Endothelial cell (in vitro differentiated cells): ENCODE data around the gene TENT4A. TPM values are rescaled to one million over a fixed set of nuclear protein-coding genes. Genes with fewer than 3 reads are reported as not detected.

ENCODE experiments used
- DNase-seq: peaks from one replicate; pipeline ENCODE4 v3.0.0; 2021; ENCODE audit warnings: low spot score
- H3K27ac Mint-ChIP-seq: one replicate; pipeline ENCODE4 v1.8.0; 2021; ENCODE audit warnings: mixed read lengths, inconsistent platforms; ENCODE audit not compliant: unreplicated experiment
- H3K27me3 Mint-ChIP-seq: one replicate; pipeline ENCODE4 v1.8.0; 2021; ENCODE audit warnings: mild to moderate bottlenecking, moderate library complexity, mixed read lengths, inconsistent platforms; ENCODE audit not compliant: unreplicated experiment
- H3K36me3 Mint-ChIP-seq: one replicate; pipeline ENCODE4 v1.8.0; 2021; ENCODE audit warnings: mild to moderate bottlenecking, low read depth, mixed read lengths, inconsistent platforms; ENCODE audit not compliant: unreplicated experiment
- H3K4me1 Mint-ChIP-seq: one replicate; pipeline ENCODE4 v1.8.0; 2021; ENCODE audit warnings: mild to moderate bottlenecking, mixed read lengths, inconsistent platforms; ENCODE audit not compliant: unreplicated experiment
- H3K4me3 Mint-ChIP-seq: one replicate; pipeline ENCODE4 v1.8.0; 2021; ENCODE audit warnings: mild to moderate bottlenecking, mixed read lengths, inconsistent platforms; ENCODE audit not compliant: unreplicated experiment
- H3K9me3 Mint-ChIP-seq: one replicate; pipeline ENCODE4 v1.8.0; 2021; ENCODE audit warnings: mixed read lengths, inconsistent platforms; ENCODE audit not compliant: unreplicated experiment
- total RNA-seq: library from RNA; stranded (reverse); fragmentation: NEBNext Ultra II Directional; extraction: Animal tissue kit (Norgen Biotek cat#: 25700); gene quantifications from one replicate; pipeline ENCODE4 v1.2.1, GENCODE V29; 2021; ENCODE audit not compliant: unreplicated experiment
- TF ChIP-seq, protein P1 (sequence below): fragments of 200-600 bp; sonication (generic); IDR thresholded peaks from one replicate; pipeline ENCODE4 v1.5.0; 2021; ENCODE audit warnings: antibody characterized with exemption; ENCODE audit not compliant: unreplicated experiment

Gene TENT4A
- total RNA-seq, 1 donor from 2014 or later = 24.7 TPM

DNA sequence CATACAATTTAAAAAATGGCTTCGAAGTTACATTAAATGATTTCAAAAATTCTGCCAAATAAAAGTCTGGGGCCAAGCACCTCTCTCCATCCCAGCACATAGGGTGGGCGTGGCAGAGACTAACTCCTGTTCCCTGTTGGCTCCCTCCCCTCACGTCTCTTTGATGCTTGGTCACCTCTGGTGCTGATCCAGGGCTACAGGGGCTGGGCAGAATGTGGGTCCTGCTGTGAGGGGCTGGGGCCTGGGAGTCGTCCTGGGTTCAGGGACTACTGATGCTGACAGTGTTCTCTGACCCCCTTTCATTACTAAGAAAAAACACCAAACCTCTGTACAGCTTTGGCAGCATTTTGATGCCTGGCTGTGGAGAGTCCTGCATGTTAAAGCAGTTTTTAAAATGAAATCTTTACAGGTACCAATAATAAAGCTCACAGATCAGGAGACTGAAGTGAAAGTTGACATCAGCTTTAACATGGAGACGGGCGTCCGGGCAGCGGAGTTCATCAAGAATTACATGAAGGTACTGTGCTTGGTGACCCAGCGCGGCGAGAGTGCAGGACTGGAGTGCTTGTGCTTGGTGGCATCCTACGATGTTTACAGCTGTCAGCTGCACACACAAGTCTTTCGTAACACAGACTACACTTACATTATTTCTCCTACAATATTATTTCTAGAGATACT, 29.0 kb downstream of the TENT4A start:
- Mint-ChIP-seq H3K9me3 (no peaks in the 10 kb centered on the region), H3K27me3 (peaks cover 3% of the 10 kb centered on the region), H3K36me3 (peaks cover 39% of the 10 kb centered on the region), H3K27ac (no peak overlapping the region), H3K4me1 (no peaks in the 10 kb centered on the region), H3K4me3 (no peak overlapping the region)
- no peak for DNase-seq
- TF ChIP-seq, protein P1, sequence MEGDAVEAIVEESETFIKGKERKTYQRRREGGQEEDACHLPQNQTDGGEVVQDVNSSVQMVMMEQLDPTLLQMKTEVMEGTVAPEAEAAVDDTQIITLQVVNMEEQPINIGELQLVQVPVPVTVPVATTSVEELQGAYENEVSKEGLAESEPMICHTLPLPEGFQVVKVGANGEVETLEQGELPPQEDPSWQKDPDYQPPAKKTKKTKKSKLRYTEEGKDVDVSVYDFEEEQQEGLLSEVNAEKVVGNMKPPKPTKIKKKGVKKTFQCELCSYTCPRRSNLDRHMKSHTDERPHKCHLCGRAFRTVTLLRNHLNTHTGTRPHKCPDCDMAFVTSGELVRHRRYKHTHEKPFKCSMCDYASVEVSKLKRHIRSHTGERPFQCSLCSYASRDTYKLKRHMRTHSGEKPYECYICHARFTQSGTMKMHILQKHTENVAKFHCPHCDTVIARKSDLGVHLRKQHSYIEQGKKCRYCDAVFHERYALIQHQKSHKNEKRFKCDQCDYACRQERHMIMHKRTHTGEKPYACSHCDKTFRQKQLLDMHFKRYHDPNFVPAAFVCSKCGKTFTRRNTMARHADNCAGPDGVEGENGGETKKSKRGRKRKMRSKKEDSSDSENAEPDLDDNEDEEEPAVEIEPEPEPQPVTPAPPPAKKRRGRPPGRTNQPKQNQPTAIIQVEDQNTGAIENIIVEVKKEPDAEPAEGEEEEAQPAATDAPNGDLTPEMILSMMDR = no peak

GRCh38 chr5:6743161-6743560, 29.9 kb downstream of the TENT4A start:
- H3K4me1 Mint-ChIP-seq = no peaks in the 10 kb centered on the region

GRCh38 chr5:6744841-6745705, 31.8 kb downstream of the TENT4A start:
- Mint-ChIP-seq H3K4me3 (no peak overlapping the region), H3K27me3 (peaks cover 3% of the 10 kb centered on the region), H3K4me1 (no peaks in the 10 kb centered on the region), H3K27ac (no peak overlapping the region), H3K36me3 (peaks cover 32% of the 10 kb centered on the region), H3K9me3 (no peaks in the 10 kb centered on the region)
- no peak for DNase-seq
- TF ChIP-seq, protein P1 = no peak

More at GRCh38 chr5:6743161-6743560, 29.9 kb downstream of the TENT4A start:
- Mint-ChIP-seq H3K27me3 (peaks cover 3% of the 10 kb centered on the region), H3K9me3 (no peaks in the 10 kb centered on the region), H3K4me3 (no peak overlapping the region), H3K36me3 (peaks cover 40% of the 10 kb centered on the region), H3K27ac (no peak overlapping the region)
- no peak for DNase-seq
- TF ChIP-seq, protein P1 = no peak

GRCh38 chr5:6745706-6746222, 32.5 kb downstream of the TENT4A start:
- H3K27me3 Mint-ChIP-seq = peaks cover 3% of the 10 kb centered on the region
- H3K4me1 Mint-ChIP-seq = no peaks in the 10 kb centered on the region
- peaks cover 31% of the 10 kb centered on the region for H3K36me3 Mint-ChIP-seq
- no peak overlapping the region for H3K4me3 Mint-ChIP-seq
- TF ChIP-seq, protein P1 = peak; percentile 60
- DNase-seq = no peak
- H3K9me3 Mint-ChIP-seq = no peaks in the 10 kb centered on the region
- no peak overlapping the region for H3K27ac Mint-ChIP-seq
